Upper lobe of right lung (tissue), 1 donor: ENCODE data around the gene SLC6A13. TPM values are rescaled to one million over a fixed set of nuclear protein-coding genes. Genes with fewer than 3 reads are reported as not detected.

ENCODE experiments used
- ATAC-seq: fragments of 200-7000 bp; cut with Tn5 transposase; one replicate; pipeline ENCODE4 v1.9.1; 2020; ENCODE audit warnings: mild to moderate bottlenecking, moderate library complexity
- DNase-seq: peaks from one replicate; pipeline ENCODE4 v3.0.0-alpha.2; 2020
- H3K27ac ChIP-seq: fragments of 200-600 bp; one replicate; pipeline ENCODE4 v1.8.0; 2022
- H3K27me3 ChIP-seq: fragments of 200-600 bp; one replicate; pipeline ENCODE4 v1.8.0; 2022; ENCODE audit warnings: mild to moderate bottlenecking
- H3K36me3 ChIP-seq: fragments of 200-600 bp; one replicate; pipeline ENCODE4 v1.8.0; 2022
- H3K4me1 ChIP-seq: fragments of 200-600 bp; one replicate; pipeline ENCODE4 v1.8.0; 2022
- H3K4me3 ChIP-seq: fragments of 200-600 bp; one replicate; pipeline ENCODE4 v1.8.0; 2022; ENCODE audit warnings: mild to moderate bottlenecking
- H3K9me3 ChIP-seq: fragments of 200-600 bp; one replicate; pipeline ENCODE4 v1.8.0; 2022
- CTCF ChIP-seq: fragments of 200-600 bp; IDR thresholded peaks from one replicate; pipeline ENCODE4 v1.8.0; 2022; ENCODE audit warnings: antibody characterized with exemption
- intact Hi-C: fragments of 100-400 bp; cut with DNase I; formaldehyde crosslinking; loops from one replicate; pipeline ENCODE4 v1.11.0; 2022
- total RNA-seq: library from RNA; stranded (reverse); fragmentation: NEBNext Ultra II Directional; extraction: Animal tissue kit (Norgen Biotek cat#: 25700); gene quantifications from one replicate; pipeline ENCODE4 v1.2.1, GENCODE V29; 2021
- donor health status: DM: no; HTN: yes; CAD: no; lungs with severe emphysema.

The SLC6A13 gene
- total RNA-seq, 1 donor from 2014 or later: 3.9 TPM

DNA sequence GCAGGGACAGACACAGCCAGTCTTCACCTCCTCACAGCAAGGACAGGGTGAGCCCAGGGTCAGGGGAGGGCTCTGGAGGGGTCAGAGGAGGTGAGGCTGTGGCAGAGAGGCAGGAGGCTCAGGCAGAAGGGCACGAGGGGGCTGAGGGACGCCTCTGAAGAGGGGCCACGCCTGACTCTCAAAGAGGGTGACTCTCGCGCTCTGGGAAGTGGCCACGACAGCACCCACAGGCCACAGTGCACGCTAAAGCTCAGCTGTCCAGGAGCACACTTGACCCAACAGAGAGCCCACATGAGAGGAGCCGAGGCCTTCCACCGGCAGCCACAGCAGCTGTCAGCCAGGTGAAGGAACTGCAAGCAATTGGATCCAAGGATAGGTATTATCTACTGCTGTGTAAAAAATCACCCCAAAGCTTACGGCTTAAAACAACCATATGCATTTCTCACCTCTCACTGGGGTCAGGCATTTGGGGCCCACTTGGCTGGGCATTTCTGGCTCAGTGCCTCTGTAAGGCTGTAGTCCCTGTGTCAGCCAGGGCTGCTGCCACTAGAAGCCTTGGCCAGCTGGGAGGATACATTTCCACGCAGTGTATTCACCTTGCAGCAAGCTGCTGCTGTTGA lies 76.5 kb downstream of the SLC6A13 start:
- ATAC-seq: no peak
- no peak overlapping the region for H3K4me3 ChIP-seq
- no peak overlapping the region for H3K27ac ChIP-seq
- no peaks in the 10 kb centered on the region for H3K36me3 ChIP-seq
- H3K9me3 ChIP-seq: no peaks in the 10 kb centered on the region
- TF ChIP-seq CTCF: no peak
- peaks cover 2% of the 10 kb centered on the region for H3K27me3 ChIP-seq
- peaks cover 5% of the 10 kb centered on the region for H3K4me1 ChIP-seq
- intact Hi-C loops: no loop called here
- no peak for DNase-seq

- no peak for TF ChIP-seq CTCF
- peaks cover 5% of the 10 kb centered on the region for H3K4me1 ChIP-seq
- no peak overlapping the region for H3K27ac ChIP-seq
- ATAC-seq: no peak
- no peak overlapping the region for H3K4me3 ChIP-seq
- no peak for DNase-seq
- H3K36me3 ChIP-seq: no peaks in the 10 kb centered on the region
- intact Hi-C loops: no loop called here
- no peaks in the 10 kb centered on the region for H3K27me3 ChIP-seq
- H3K9me3 ChIP-seq: no peaks in the 10 kb centered on the region
These were observed 77.1 kb downstream of the SLC6A13 start for GRCh38 chr12:185576-185955.

DNA sequence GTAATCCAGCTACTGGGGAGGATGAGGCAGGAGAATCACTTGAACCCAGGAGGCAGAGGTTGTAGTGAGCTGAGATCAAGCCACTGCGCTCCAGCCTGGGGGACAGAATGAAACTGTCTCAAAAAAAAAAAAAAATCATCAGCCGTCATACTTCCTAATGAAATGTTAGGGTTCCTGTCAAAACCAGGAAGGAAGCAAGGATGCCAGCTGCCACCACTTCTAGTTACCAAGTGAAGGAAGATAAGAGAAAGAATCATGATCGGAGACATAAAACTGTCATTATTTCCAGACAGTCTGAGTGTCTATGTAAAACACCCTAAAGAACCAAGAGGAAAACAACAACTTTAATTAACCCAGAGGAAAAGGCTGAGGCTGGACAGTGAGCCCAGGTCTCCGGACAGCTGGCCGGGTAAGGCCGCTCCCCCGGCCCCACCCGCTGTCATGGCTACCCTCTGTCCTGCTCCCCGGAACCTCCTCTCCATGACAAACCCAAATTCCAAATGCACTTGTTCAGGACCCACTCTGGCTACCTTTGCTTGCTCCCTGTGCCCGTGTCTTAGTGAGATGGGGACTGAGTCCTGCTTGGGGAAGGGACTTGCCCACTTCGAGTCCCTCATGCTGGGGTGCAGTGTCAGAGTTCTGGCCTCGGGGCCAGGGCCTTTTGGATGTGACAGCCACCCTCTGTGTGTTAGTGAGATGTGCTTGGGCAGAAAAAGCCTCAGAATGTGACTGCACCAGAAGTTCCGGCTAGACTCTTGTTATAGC lies 77.6 kb downstream of the SLC6A13 start:
- no peak for ATAC-seq
- DNase-seq: no peak
- no peak for TF ChIP-seq CTCF
- intact Hi-C loops: no loop called here
- Histone ChIP-seq H3K9me3 (no peaks in the 10 kb centered on the region), H3K4me3 (no peak overlapping the region), H3K27ac (no peak overlapping the region), H3K36me3 (no peaks in the 10 kb centered on the region), H3K4me1 (peaks cover 8% of the 10 kb centered on the region), H3K27me3 (no peaks in the 10 kb centered on the region)

DNA sequence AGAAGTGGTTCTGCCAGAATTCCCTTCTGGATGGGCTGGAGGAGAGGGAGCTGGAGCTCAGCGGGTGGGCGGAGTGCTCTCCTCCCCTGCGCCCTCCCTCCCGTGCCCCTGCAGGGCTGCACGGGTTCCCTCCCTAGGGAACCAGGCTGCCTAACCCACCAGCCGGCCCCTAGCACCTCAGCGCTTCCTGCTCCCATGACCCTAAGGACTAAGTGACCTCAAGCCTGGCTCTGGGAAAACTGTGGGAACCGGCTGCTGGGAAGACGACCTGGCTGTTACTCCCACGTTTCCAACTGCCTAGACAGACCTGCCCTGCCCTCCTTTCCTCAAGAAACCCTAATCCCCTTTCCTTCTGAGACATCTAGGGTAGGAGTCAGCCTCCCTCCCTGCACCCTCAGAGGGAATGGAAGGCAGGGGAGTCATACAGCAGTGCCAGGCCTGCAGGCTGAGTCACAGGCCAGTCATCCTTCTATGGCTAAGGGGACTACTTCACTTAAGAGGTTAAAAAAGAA lies 80.2 kb downstream of the SLC6A13 start:
- ATAC-seq: no peak
- H3K36me3 ChIP-seq: no peaks in the 10 kb centered on the region
- DNase-seq: no peak
- no peak for TF ChIP-seq CTCF
- H3K4me3 ChIP-seq: no peak overlapping the region
- peaks cover 6% of the 10 kb centered on the region for H3K4me1 ChIP-seq
- H3K9me3 ChIP-seq: no peaks in the 10 kb centered on the region
- H3K27ac ChIP-seq: no peak overlapping the region
- H3K27me3 ChIP-seq: no peaks in the 10 kb centered on the region
- intact Hi-C loops: no loop called here

GRCh38 chr12:181921-182320 lies 80.7 kb downstream of the SLC6A13 start:
- Histone ChIP-seq H3K36me3 (no peaks in the 10 kb centered on the region), H3K9me3 (no peaks in the 10 kb centered on the region), H3K27ac (no peak overlapping the region), H3K4me3 (no peak overlapping the region), H3K4me1 (peaks cover 6% of the 10 kb centered on the region), H3K27me3 (no peaks in the 10 kb centered on the region)
- DNase-seq: no peak
- no peak for TF ChIP-seq CTCF
- intact Hi-C loops: no loop called here
- no peak for ATAC-seq
